ENCODE data around the gene RHBG. TPM values are rescaled to one million over a fixed set of nuclear protein-coding genes. Genes with fewer than 3 reads are reported as not detected.

The RHBG gene
- polyA plus RNA-seq, 1 donor (not counting 4 experiments of a cell fraction or from before 2014, with no cell fraction given) = not detected

GRCh38 chr1:156418416-156419070, 49.5 kb downstream of the RHBG start:
- no peak for FAIRE-seq
- Histone ChIP-seq H3K79me2 (ENCODE audit: control insufficient read depth, insufficient read depth, low read length) (no peaks in the 10 kb centered on the region), H3K36me3 (ENCODE audit: control insufficient read depth in 2 of 2, extremely low read depth in 1 of 2, insufficient read depth in 2 of 2, low read length in 2 of 2) (no peaks in the 10 kb centered on the region), H3K4me3 (ENCODE audit: control insufficient read depth in 2 of 3, extremely low read depth in 1 of 3, insufficient read depth in 2 of 3, low read depth in 1 of 3, low read length in 3 of 3) (no peak overlapping the region), H3K9ac (ENCODE audit: control insufficient read depth, extremely low read depth, insufficient read depth, low read length) (no peak overlapping the region), H3K9me1 (ENCODE audit: control insufficient read depth, extremely low read depth, insufficient read depth, low read length) (no peaks in the 10 kb centered on the region), H3K27me3 (ENCODE audit: control insufficient read depth, extremely low read depth, insufficient read depth, low read length) (peaks cover 55% of the 10 kb centered on the region), H4K20me1 (ENCODE audit: control insufficient read depth, extremely low read depth, insufficient read depth, low read length) (no peaks in the 10 kb centered on the region), H3K4me2 (ENCODE audit: control insufficient read depth, extremely low read depth, insufficient read depth, low read depth, low read length) (no peak overlapping the region), H3K4me1 (ENCODE audit: control insufficient read depth, extremely low read depth, insufficient read depth, low read length) (peaks cover 24% of the 10 kb centered on the region), H2AFZ (ENCODE audit: control insufficient read depth, low read length) (no peak overlapping the region), H3K27ac (ENCODE audit: control insufficient read depth, insufficient read depth, low read length) (no peak overlapping the region), H3K9me3 (ENCODE audit: control insufficient read depth, low read depth, low read length) (no peaks in the 10 kb centered on the region)
- dilution Hi-C loops (cut with MboI; ENCODE audit: extremely low pct_ligation_motif_present, low sequenced_read_pairs) = no loop called here
- no peak for TF ChIP-seq CTCF (optimal IDR thresholded peaks at IDR 0.05 in 1 of 3, IDR thresholded peaks at IDR 0.05 in 1 of 3, conservative IDR thresholded peaks at IDR 0.05 in 1 of 3; ENCODE audit: extremely low read depth in 1 of 3, insufficient read depth in 2 of 3, low read length in 3 of 3)
- no peak for TF ChIP-seq EZH2 (IDR thresholded peaks at IDR 0.05; ENCODE audit: low read length)
- DNase-seq (ENCODE audit: low read depth, low spot score) = no peak

GRCh38 chr1:156419854-156420204, 50.8 kb downstream of the RHBG start:
- no peak overlapping the region for H3K27ac ChIP-seq (ENCODE audit: control insufficient read depth, insufficient read depth, low read length)
- H3K36me3 ChIP-seq (ENCODE audit: control insufficient read depth in 2 of 2, extremely low read depth in 1 of 2, insufficient read depth in 2 of 2, low read length in 2 of 2) = no peaks in the 10 kb centered on the region
- H4K20me1 ChIP-seq (ENCODE audit: control insufficient read depth, extremely low read depth, insufficient read depth, low read length) = no peaks in the 10 kb centered on the region
- H2AFZ ChIP-seq (ENCODE audit: control insufficient read depth, low read length) = no peak overlapping the region
- H3K9ac ChIP-seq (ENCODE audit: control insufficient read depth, extremely low read depth, insufficient read depth, low read length) = no peak overlapping the region
- no peaks in the 10 kb centered on the region for H3K9me1 ChIP-seq (ENCODE audit: control insufficient read depth, extremely low read depth, insufficient read depth, low read length)
- peaks cover 61% of the 10 kb centered on the region for H3K27me3 ChIP-seq (ENCODE audit: control insufficient read depth, extremely low read depth, insufficient read depth, low read length)
- no peak for FAIRE-seq
- no peak for DNase-seq (ENCODE audit: low read depth, low spot score)
- no peak overlapping the region for H3K4me2 ChIP-seq (ENCODE audit: control insufficient read depth, extremely low read depth, insufficient read depth, low read depth, low read length)
- no peak for TF ChIP-seq CTCF (optimal IDR thresholded peaks at IDR 0.05 in 1 of 3, IDR thresholded peaks at IDR 0.05 in 1 of 3, conservative IDR thresholded peaks at IDR 0.05 in 1 of 3; ENCODE audit: extremely low read depth in 1 of 3, insufficient read depth in 2 of 3, low read length in 3 of 3)
- TF ChIP-seq EZH2 (IDR thresholded peaks at IDR 0.05; ENCODE audit: low read length) = no peak
- peaks cover 24% of the 10 kb centered on the region for H3K4me1 ChIP-seq (ENCODE audit: control insufficient read depth, extremely low read depth, insufficient read depth, low read length)
- H3K4me3 ChIP-seq (ENCODE audit: control insufficient read depth in 2 of 3, extremely low read depth in 1 of 3, insufficient read depth in 2 of 3, low read depth in 1 of 3, low read length in 3 of 3) = no peak overlapping the region
- dilution Hi-C loops (cut with MboI; ENCODE audit: extremely low pct_ligation_motif_present, low sequenced_read_pairs) = no loop called here
- H3K79me2 ChIP-seq (ENCODE audit: control insufficient read depth, insufficient read depth, low read length) = no peaks in the 10 kb centered on the region
- H3K9me3 ChIP-seq (ENCODE audit: control insufficient read depth, low read depth, low read length) = no peaks in the 10 kb centered on the region

Measured in keratinocyte (primary cell).